Endothelial cell of umbilical vein (primary cell): Measurements from ENCODE around the gene AIF1.

Experiments used
- CTCF ChIP-seq, 2 donors: IDR thresholded peaks; 1 replicate in 1 of 2; 2 replicates in 1 of 2; pipeline ENCODE4 v1.5.1; 2011; ENCODE audit warnings: low read length in 2 of 2, mild to moderate bottlenecking in 2 of 2, moderate library complexity in 2 of 2, control low read depth in 1 of 2, inconsistent platforms in 1 of 2, low read depth in 1 of 2; ENCODE audit not compliant: insufficient read depth in 1 of 2; ENCODE audit errors: extremely low read depth in 1 of 2
- EZH2 ChIP-seq: IDR thresholded peaks from 2 replicates; pipeline ENCODE4 v1.6.1; 2012; ENCODE audit warnings: borderline replicate concordance, low read depth, mild to moderate bottlenecking, moderate library complexity, low read length, inconsistent platforms; ENCODE audit not compliant: severe bottlenecking
- GATA2 ChIP-seq: IDR thresholded peaks from 2 replicates; pipeline ENCODE4 v1.7.0; 2011; ENCODE audit warnings: low read depth, mild to moderate bottlenecking, moderate library complexity, mixed read lengths, low read length; ENCODE audit not compliant: insufficient read length, insufficient read depth
- MYC ChIP-seq: IDR thresholded peaks from one replicate; pipeline ENCODE4 v1.6.1; 2011; ENCODE audit warnings: mild to moderate bottlenecking, low read depth, low read length
- POLR2A ChIP-seq: IDR thresholded peaks from 2 replicates; pipeline ENCODE4 v1.6.1; 2012; ENCODE audit warnings: low read depth, mild to moderate bottlenecking, control low read depth, low read length
- POLR2AphosphoS5 ChIP-seq: IDR thresholded peaks from 2 replicates; pipeline ENCODE4 v1.6.1; 2012; ENCODE audit warnings: low read depth, mild to moderate bottlenecking, control low read depth, low read length, moderate library complexity; ENCODE audit not compliant: insufficient read depth

GRCh38 chr6:31627690-31628287, 12.8 kb downstream of the AIF1 start:
- TF ChIP-seq POLR2A (no peak), CTCF (IDR thresholded peaks at IDR 0.05; ENCODE audit: extremely low read depth in 1 of 2, insufficient read depth in 1 of 2, low read depth in 1 of 2, low read length in 2 of 2) (no peak), POLR2AphosphoS5 (no peak), EZH2 (no peak), MYC (no peak), GATA2 (no peak)
